ENCODE measurements around the gene ADCY6. TPM values are rescaled to one million over a fixed set of nuclear protein-coding genes. Genes with fewer than 3 reads are reported as not detected.

Gene ADCY6
- total RNA-seq, 2 donors from 2014 or later, result 52.8 to 58.6 TPM

- H3K27me3 Mint-ChIP-seq (ENCODE audit: insufficient read depth), result no peaks in the 10 kb centered on the region
- no peak overlapping the region for H3K27ac Mint-ChIP-seq
- no peaks in the 10 kb centered on the region for H3K9me3 Mint-ChIP-seq
- Histone ChIP-seq H3K4me1 (ENCODE audit: control insufficient read depth, insufficient read depth, low read length) (no peaks in the 10 kb centered on the region), H3K9me3 (ENCODE audit: control insufficient read depth, low read length) (no peaks in the 10 kb centered on the region), H3K36me3 (ENCODE audit: control insufficient read depth, insufficient read depth, low read length) (peaks cover 41% of the 10 kb centered on the region), H3K27ac (ENCODE audit: low read depth, low read length) (no peak overlapping the region), H3K4me3 (ENCODE audit: low read length) (no peak overlapping the region), H3K9ac (ENCODE audit: extremely low read depth, low read length, poor library complexity, severe bottlenecking) (no peak overlapping the region), H3K27me3 (ENCODE audit: control insufficient read depth, insufficient read depth, low read length, poor library complexity, severe bottlenecking) (no peaks in the 10 kb centered on the region)
- WGBS, 2 experiments (ENCODE audit: insufficient coverage in 1 of 2, insufficient read length in 1 of 2), result 87 to 94% methylated on average over 3 to 6 of the region's 6 CpGs
- no peaks in the 10 kb centered on the region for H3K4me1 Mint-ChIP-seq
- H3K36me3 Mint-ChIP-seq (ENCODE audit: low read depth), result peaks cover 50% of the 10 kb centered on the region
- DNase-seq, result no peak
- H3K4me3 Mint-ChIP-seq, result no peak overlapping the region
- no peak for TF ChIP-seq CTCF (conservative IDR thresholded peaks at IDR 0.05)
Measured at GRCh38 chr12:48776956-48777355, 11.9 kb downstream of the ADCY6 start.

GRCh38 chr12:48775991-48776649, 12.8 kb downstream of the ADCY6 start:
- H3K27ac Mint-ChIP-seq, result no peak overlapping the region
- no peak for DNase-seq
- peaks cover 59% of the 10 kb centered on the region for H3K36me3 Mint-ChIP-seq (ENCODE audit: low read depth)
- no peaks in the 10 kb centered on the region for H3K9me3 Mint-ChIP-seq
- H3K27ac ChIP-seq (ENCODE audit: low read depth, low read length), result no peak overlapping the region
- H3K27me3 Mint-ChIP-seq (ENCODE audit: insufficient read depth), result no peaks in the 10 kb centered on the region
- H3K9me3 ChIP-seq (ENCODE audit: control insufficient read depth, low read length), result no peaks in the 10 kb centered on the region
- no peak overlapping the region for H3K9ac ChIP-seq (ENCODE audit: extremely low read depth, low read length, poor library complexity, severe bottlenecking)
- peaks cover 49% of the 10 kb centered on the region for H3K36me3 ChIP-seq (ENCODE audit: control insufficient read depth, insufficient read depth, low read length)
- H3K4me1 ChIP-seq (ENCODE audit: control insufficient read depth, insufficient read depth, low read length), result no peaks in the 10 kb centered on the region
- H3K4me3 Mint-ChIP-seq, result no peak overlapping the region
- no peak for TF ChIP-seq CTCF (conservative IDR thresholded peaks at IDR 0.05)
- H3K27me3 ChIP-seq (ENCODE audit: control insufficient read depth, insufficient read depth, low read length, poor library complexity, severe bottlenecking), result no peaks in the 10 kb centered on the region
- WGBS, 2 experiments (ENCODE audit: insufficient coverage in 1 of 2, insufficient read length in 1 of 2), result 95 to 100% methylated on average over 14 to 29 of the region's 29 CpGs
- H3K4me3 ChIP-seq (ENCODE audit: low read length), result no peak overlapping the region
- no peaks in the 10 kb centered on the region for H3K4me1 Mint-ChIP-seq

- Mint-ChIP-seq H3K27ac (no peak overlapping the region), H3K4me1 (no peaks in the 10 kb centered on the region), H3K4me3 (no peak overlapping the region), H3K27me3 (ENCODE audit: insufficient read depth) (no peaks in the 10 kb centered on the region), H3K36me3 (ENCODE audit: low read depth) (peaks cover 67% of the 10 kb centered on the region), H3K9me3 (no peaks in the 10 kb centered on the region)
- no peaks in the 10 kb centered on the region for H3K27me3 ChIP-seq (ENCODE audit: control insufficient read depth, insufficient read depth, low read length, poor library complexity, severe bottlenecking)
- no peak for DNase-seq
- H3K4me1 ChIP-seq (ENCODE audit: control insufficient read depth, insufficient read depth, low read length), result no peaks in the 10 kb centered on the region
- H3K9me3 ChIP-seq (ENCODE audit: control insufficient read depth, low read length), result no peaks in the 10 kb centered on the region
- no peak overlapping the region for H3K27ac ChIP-seq (ENCODE audit: low read depth, low read length)
- TF ChIP-seq CTCF (conservative IDR thresholded peaks at IDR 0.05), result no peak
- H3K9ac ChIP-seq (ENCODE audit: extremely low read depth, low read length, poor library complexity, severe bottlenecking), result no peak overlapping the region
- 82 to 91% methylated on average over 7 to 8 of the region's 8 CpGs for WGBS, 2 experiments (ENCODE audit: insufficient coverage in 1 of 2, insufficient read length in 1 of 2)
- H3K36me3 ChIP-seq (ENCODE audit: control insufficient read depth, insufficient read depth, low read length), result peaks cover 57% of the 10 kb centered on the region
- no peak overlapping the region for H3K4me3 ChIP-seq (ENCODE audit: low read length)
Measured at GRCh38 chr12:48775299-48775698, 13.6 kb downstream of the ADCY6 start.

Data from endodermal cell (in vitro differentiated cells).